ENCODE measurements around the gene TRPC6.

Gene TRPC6

DNA sequence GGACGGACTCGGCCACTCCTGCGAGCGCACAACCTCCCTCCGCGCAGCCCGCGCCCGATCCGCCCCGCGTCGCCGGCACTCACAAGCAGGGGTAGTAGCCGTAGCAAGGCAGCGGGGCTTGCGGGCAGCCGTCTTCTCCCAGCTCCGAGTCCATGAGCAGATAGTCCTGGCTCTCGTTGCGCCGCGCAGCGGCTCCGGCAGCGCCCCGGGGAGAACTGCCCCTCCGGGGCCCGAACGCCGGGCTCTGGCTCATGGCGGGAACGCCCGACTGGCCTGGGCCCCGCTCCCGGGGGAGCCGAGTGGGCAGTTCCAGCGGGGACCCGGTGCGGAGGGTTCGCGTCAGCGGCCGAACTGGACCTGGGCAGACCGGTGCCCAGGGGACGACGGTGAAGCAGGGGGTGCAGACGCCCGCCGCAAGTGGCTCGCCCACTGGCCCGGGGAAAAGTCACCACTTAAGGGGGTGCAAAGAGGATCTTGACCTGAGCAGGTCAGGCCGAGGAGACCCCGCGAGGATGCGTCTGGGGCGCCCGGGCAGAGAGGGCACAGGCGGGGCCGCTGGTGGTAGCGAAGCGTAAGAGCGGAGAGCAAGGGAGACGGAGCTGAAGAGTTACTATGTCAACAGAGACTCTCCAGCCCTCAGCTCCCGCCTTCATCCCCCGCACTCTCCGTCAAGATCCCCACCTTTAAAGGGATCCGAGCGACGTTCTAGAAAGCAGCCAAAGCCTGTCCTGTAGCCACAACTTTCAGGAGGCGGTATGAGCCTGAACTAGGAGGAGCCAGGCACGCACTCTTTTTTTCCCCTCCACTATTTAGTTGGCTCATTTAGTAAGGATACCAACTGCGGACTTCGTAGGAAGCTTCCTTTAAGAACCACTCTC lies at the start of gene TRPC6:
TSS of gene TRPC6 (minus strand) at position 757 of the 878 bp plus-strand sequence. CDS start at position 253, 504 bp downstream.
- DNase-seq, result no peak

DNA sequence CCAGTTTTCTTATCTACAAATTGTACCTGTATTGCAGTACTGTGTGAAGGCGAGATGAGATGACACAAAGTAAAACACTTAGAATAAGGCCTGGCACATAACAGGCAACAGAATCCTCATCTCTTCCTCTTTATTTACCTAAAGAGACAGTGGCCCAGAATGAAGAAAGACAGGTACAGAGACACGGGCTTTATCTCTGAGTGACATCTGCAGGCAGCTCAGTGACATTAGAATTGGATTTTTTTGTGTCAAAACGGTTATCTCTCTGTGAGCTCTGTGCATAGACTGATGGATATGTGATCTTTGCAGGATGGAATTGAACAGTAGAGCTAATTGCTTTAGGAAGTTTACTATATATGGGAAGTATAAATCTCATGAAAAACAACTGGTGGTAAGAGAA lies 36.2 kb upstream of the TRPC6 start:
- DNase-seq, result no peak

GRCh38 chr11:101618709-101619108 lies 34.9 kb upstream of the TRPC6 start:
- DNase-seq, result no peak

- no peak for DNase-seq
These were observed 34.0 kb upstream of the TRPC6 start for GRCh38 chr11:101617735-101618332.

DNA sequence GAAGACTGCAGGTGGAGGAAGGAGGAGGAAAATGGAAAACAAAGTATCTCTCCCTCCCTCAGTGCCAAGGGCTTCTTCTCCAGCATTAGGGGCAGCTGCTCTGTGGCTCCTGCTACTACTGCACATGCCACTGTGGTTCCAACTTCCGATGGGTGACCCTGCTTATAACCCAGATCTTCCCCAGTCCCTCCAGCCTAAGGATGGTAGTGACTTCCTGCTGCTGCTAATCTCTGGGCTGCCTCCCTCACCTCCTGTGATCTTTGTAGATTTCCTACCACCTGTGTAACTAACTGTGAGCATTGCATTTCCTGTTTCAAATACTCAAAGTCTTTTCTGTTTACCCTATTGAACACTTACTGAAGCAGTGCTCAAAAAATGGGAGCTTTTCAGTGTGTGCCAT lies 28.7 kb upstream of the TRPC6 start:
- DNase-seq, result no peak

DNA sequence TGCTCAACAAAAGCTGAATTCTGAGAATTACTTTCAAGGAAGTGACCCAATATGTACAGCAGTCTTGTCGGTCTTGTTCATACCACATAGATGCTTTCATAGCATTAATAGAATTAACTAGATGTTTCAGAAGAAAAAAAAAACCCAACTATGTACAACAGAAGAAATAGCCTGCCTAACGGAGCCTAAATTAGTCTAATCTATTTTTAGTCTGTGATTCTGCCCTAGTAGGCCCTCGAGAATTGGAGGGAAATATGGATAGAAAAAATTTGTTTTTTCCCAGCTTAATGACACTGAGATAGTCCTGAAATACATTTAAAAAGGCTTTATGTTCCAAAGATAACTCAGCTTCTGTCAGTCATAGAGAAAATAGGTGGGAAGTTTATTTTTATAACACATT lies 17.1 kb upstream of the TRPC6 start:
- DNase-seq, result no peak

DNA sequence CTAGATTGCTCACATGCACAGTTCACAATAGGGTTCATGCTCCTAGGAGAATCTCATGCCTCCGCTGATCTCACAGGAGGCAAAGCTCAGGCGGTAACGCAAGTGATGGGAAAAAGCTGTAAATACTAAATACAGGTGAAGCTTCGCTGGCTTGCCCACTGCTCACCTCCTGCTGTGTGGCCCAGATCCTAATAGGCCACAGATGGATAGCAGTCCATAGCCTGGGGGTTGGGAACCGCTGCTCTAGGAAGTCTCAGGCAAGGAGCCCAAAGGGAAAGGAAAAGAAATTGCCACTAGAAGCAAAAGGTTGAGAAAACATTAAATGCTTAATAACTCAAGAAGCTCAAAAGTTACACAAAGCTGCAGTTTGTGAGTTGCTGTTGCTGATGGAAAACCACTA lies 3.2 kb upstream of the TRPC6 start:
- no peak for DNase-seq

DNA sequence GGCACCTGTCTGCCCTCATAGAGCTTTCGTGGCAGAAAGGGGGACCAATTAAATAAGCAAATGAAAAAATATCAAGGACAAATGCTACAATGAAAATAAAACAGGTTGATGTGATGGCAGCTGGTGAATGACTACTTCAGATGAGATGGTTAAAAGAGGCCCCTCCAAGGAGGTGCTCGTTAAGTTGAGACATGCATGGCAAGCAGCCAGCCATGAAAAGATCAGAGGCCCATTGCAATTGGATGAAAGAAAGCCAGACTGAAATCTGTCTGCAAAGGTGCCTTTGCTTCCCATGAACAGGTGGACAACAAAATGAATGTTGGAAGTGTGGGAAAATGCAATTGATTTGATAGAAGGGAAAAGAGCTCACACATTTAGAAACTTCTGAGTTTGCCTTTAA lies 848 bp upstream of the TRPC6 start:
- no peak for DNase-seq

DNA sequence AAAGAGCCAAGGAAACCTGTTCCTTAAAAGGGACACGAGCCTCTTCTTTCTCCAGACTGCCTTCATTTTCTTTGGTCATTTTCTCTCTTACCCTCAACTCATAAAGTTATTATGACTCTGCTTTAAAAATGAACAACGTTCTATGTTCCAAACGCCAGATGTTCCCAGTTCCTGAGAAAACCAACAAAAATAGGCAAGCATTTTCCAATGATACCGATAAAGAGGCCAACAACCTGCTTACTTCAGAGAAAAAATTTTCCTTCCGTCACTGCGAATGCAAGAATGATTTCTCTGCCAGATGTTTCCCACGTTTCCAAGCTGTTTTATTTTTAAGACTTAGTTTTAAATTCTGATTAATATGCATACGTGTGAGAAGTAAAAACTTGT lies 315 bp upstream of the TRPC6 start:
- no peak for DNase-seq

- DNase-seq, result no peak
These were observed 887 bp downstream of the TRPC6 start for GRCh38 chr11:101582989-101583250.

- DNase-seq, result no peak
These were observed 1.4 kb downstream of the TRPC6 start for GRCh38 chr11:101582236-101582988.

DNA sequence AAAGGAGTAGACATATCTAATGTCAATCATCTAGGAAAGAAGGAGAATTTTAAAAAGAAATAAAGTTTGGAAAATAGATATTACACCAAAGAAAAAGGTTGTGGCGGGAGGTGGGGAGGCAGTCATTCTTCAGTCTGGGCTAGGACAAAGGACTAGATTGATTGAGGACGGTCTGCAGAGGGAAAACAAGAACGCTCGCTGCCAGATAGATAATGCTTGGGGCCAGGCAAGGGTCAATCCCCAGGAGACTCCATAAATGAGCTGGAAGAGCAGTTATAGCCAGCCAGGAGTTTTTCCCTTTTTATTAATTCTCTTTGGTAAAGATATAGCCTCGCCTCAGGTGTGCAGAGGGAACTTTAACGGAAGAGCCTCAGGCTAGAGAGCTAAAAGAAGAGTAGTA lies 6.3 kb downstream of the TRPC6 start:
- DNase-seq, result no peak

DNA sequence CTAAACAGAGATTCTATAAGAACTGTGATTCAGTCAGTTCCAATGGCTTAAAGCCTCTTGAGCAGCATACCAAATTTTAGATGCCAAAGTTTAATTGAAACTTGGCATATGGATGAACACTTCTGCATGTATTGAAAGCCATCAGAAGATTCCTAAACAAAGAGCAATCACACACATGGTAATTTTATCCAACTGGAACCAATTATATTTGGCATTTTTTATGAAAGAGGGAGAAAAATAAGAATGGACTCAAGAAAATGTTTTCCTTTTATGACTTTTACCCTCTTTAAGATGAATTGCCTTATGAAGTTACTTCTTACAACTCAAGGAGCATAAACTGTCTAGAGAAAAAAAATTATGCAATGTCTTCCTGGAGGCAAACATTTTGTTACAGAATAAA lies 7.4 kb downstream of the TRPC6 start:
- DNase-seq, result no peak

GRCh38 chr11:101574886-101575285 lies 8.9 kb downstream of the TRPC6 start:
- DNase-seq, result no peak

GRCh38 chr11:101567071-101567470 lies 16.7 kb downstream of the TRPC6 start:
- no peak for DNase-seq

DNA sequence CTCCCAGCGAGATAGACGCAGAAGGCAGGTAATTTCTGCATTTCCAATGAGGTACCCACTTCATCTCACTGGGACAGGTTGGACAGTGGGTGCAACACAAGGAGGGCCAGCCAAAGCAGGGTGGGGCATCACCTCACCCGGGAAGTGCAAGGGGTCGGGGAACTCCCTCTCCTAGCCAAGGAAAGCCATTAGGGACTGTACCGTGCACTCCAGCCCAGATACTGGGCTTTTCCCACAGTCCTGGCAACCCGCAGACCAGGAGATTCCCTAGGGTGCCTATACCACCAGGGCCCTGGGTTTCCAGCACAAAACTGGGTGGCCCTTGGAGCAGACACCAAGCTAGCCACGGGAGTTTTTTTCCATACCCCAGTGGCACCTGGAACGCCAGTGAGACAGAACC lies 17.2 kb downstream of the TRPC6 start:
- DNase-seq, result no peak

DNA sequence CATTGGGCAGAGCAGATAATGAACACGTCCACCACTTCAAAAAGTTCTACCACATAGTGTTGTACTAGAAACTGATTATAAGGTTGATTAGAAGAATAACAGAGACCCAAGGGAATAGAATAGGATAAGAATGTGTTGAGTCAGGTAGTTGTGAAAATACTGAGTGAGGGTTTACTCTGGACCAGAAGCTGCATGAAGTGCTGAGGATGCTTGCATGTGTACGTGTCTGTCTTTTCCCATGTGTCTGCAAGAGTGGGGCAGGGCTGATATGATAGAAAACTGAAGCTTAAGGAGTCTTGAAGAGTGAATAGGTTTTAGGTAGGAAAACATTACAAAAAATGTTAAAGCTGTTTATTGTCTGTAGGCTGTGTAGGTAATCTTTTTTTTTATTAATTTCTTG lies 20.6 kb downstream of the TRPC6 start:
- no peak for DNase-seq

DNA sequence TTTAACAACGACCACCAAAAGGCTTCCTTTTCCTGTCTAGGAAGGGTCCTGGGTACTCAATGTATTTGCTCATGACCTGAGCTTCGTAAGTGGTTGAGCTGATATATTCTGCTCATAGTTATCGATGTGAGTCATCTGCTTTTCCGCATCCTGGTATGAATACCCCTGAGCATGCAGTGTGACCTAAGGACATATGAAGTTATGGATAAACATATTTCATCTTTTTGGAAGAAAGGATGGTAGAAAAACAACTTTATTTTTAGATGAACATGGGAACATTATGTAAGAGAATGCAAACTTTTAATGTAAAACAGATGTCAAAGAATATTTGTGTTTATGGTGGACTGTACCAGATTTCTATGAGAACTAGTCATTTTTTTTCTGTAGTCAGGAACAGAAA lies 28.4 kb downstream of the TRPC6 start:
- no peak for DNase-seq

DNA sequence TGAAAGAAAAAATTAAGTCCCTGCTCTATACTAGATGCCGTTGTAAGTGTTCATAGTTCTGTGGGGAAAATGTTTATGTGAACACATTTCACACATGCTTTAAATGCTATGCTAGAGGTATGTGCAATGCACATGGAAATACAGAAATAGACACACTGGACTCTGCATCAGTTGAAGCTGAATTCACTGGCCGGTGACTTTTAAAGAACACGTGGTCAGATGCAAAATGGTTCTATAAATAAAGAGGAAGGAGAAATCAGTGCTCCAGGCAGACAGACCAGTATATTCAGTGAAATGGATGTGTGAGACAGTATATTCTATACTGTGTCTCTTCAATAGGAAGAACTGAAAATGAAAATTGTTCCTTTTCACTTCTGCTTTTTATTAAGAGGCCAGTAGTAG lies 29.9 kb downstream of the TRPC6 start:
- no peak for DNase-seq

DNA sequence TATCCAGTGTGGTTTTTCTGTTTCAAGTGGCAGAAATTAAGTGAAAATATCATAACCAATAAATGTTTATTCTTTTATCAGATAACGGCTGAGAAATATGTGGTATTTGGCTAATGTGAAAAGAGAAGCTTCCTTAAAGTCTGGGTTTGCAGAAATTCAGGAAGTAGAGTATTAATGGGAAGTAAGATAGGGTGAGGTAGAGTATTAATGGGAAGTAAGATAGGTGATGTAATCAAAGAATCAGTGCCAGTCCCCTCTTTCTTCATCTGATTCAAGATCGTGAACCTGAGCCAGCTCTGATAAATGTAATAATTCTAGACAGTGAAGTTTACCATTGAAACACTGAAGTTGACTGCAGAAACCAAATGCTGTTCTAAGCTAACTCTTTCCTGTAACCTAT lies 30.9 kb downstream of the TRPC6 start:
- DNase-seq, result no peak

GRCh38 chr11:101528541-101528940 lies 55.3 kb downstream of the TRPC6 start:
- DNase-seq, result no peak

GRCh38 chr11:101523634-101524260 lies 60.1 kb downstream of the TRPC6 start:
- no peak for DNase-seq

DNA sequence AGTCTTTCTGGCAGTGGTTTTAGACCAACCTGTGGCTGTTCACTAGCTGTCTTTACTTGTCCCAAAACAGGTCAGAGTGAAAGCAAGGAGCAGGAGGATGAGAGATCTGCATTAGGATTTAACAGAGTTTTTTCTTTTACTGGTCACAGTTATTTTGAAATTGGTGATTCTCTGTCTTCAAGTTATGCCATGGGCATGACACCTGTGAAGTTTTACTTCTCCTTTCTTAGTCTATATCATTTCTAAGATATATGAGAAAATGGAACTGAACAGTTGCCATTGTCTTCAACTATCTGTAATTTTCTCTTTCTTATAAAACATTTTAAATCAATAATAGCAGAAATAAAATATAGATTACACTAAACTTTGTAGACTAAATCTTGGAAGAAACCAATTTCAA lies 60.6 kb downstream of the TRPC6 start:
- DNase-seq, result no peak

- DNase-seq, result no peak
These were observed 62.0 kb downstream of the TRPC6 start for GRCh38 chr11:101521821-101522220.

Measured in SHP77 (cell line).